Amniotic stem cell (primary cell): ENCODE results near the gene PCED1B.
"Not testable (repeated sequence)": the region's sequence is repeated elsewhere in the genome, so short reads cannot be mapped to it uniquely, and the experiment has no call there.

Source experiments
- DNase-seq: peaks from one replicate; lab custom pipeline; 2025; lab: John Stamatoyannopoulos, UW

PCED1B gene

GRCh38 chr12:47164724-47165439 lies 85.5 kb downstream of the PCED1B start:
- DNase-seq, result no peak

GRCh38 chr12:47165934-47166333 lies 86.5 kb downstream of the PCED1B start:
- no peak for DNase-seq

- no peak for DNase-seq
Measured at GRCh38 chr12:47166365-47166764, 86.9 kb downstream of the PCED1B start.

GRCh38 chr12:47170281-47170680 lies 90.9 kb downstream of the PCED1B start:
- not testable (repeated sequence) for DNase-seq

- DNase-seq, result no peak
Measured at GRCh38 chr12:47178014-47178413, 98.6 kb downstream of the PCED1B start.

- DNase-seq, result not testable (repeated sequence)
Measured at GRCh38 chr12:47182164-47182938, 102.9 kb downstream of the PCED1B start.

GRCh38 chr12:47184229-47184628 lies 104.8 kb downstream of the PCED1B start:
- DNase-seq, result no peak

GRCh38 chr12:47184813-47185212 lies 105.4 kb downstream of the PCED1B start:
- DNase-seq, result no peak

GRCh38 chr12:47186246-47186645 lies 106.8 kb downstream of the PCED1B start:
- DNase-seq, result no peak

- no peak for DNase-seq
Measured at GRCh38 chr12:47188576-47189441, 109.4 kb downstream of the PCED1B start.

GRCh38 chr12:47189728-47190127 lies 110.3 kb downstream of the PCED1B start:
- DNase-seq, result no peak

- no peak for DNase-seq
Measured at GRCh38 chr12:47190271-47190750, 110.9 kb downstream of the PCED1B start.

GRCh38 chr12:47190905-47191304 lies 111.5 kb downstream of the PCED1B start:
- DNase-seq, result no peak

GRCh38 chr12:47192051-47192450 lies 112.6 kb downstream of the PCED1B start:
- DNase-seq, result no peak

- DNase-seq, result no peak
Measured at GRCh38 chr12:47193066-47193465, 113.6 kb downstream of the PCED1B start.

GRCh38 chr12:47194501-47194900 lies 115.1 kb downstream of the PCED1B start:
- no peak for DNase-seq

GRCh38 chr12:47200446-47200845 lies 121.0 kb downstream of the PCED1B start:
- DNase-seq, result no peak

- DNase-seq, result not testable (repeated sequence)
Measured at GRCh38 chr12:47201190-47201589, 121.8 kb downstream of the PCED1B start.

- no peak for DNase-seq
Measured at GRCh38 chr12:47202176-47202575, 122.8 kb downstream of the PCED1B start.

- no peak for DNase-seq
Measured at GRCh38 chr12:47205532-47206449, 126.4 kb downstream of the PCED1B start.
